ENCODE results near the gene DBN1. TPM values are rescaled to one million over a fixed set of nuclear protein-coding genes. Genes with fewer than 3 reads are reported as not detected.
A peak's percentile ranks its signal among the peaks of the same experiment; 100 is the strongest.

DBN1 gene
- total RNA-seq, 1 donor from 2014 or later, result 274 TPM

GRCh38 chr5:177466861-177467260 is 6.6 kb downstream of the DBN1 start:
- TF ChIP-seq, protein P1, sequence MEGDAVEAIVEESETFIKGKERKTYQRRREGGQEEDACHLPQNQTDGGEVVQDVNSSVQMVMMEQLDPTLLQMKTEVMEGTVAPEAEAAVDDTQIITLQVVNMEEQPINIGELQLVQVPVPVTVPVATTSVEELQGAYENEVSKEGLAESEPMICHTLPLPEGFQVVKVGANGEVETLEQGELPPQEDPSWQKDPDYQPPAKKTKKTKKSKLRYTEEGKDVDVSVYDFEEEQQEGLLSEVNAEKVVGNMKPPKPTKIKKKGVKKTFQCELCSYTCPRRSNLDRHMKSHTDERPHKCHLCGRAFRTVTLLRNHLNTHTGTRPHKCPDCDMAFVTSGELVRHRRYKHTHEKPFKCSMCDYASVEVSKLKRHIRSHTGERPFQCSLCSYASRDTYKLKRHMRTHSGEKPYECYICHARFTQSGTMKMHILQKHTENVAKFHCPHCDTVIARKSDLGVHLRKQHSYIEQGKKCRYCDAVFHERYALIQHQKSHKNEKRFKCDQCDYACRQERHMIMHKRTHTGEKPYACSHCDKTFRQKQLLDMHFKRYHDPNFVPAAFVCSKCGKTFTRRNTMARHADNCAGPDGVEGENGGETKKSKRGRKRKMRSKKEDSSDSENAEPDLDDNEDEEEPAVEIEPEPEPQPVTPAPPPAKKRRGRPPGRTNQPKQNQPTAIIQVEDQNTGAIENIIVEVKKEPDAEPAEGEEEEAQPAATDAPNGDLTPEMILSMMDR (IDR thresholded peaks at IDR 0.05), result no peak
- H3K27ac Mint-ChIP-seq (ENCODE audit: unreplicated experiment), result peak overlapping the region; percentile 45
- DNase-seq (ENCODE audit: low spot score), result no peak
- no peaks in the 10 kb centered on the region for H3K27me3 Mint-ChIP-seq (ENCODE audit: low read depth)
- peaks cover 5% of the 10 kb centered on the region for H3K9me3 Mint-ChIP-seq (ENCODE audit: low read depth)
- peaks cover 37% of the 10 kb centered on the region for H3K36me3 Mint-ChIP-seq (ENCODE audit: low read depth)
- H3K4me1 Mint-ChIP-seq (ENCODE audit: low read depth), result peaks cover 37% of the 10 kb centered on the region
- H3K4me3 Mint-ChIP-seq (ENCODE audit: unreplicated experiment), result no peak overlapping the region

GRCh38 chr5:177465044-177465443 is 8.4 kb downstream of the DBN1 start:
- H3K4me3 Mint-ChIP-seq (ENCODE audit: unreplicated experiment), result no peak overlapping the region
- TF ChIP-seq, protein P1 (IDR thresholded peaks at IDR 0.05), result no peak
- peaks cover 38% of the 10 kb centered on the region for H3K36me3 Mint-ChIP-seq (ENCODE audit: low read depth)
- H3K27ac Mint-ChIP-seq (ENCODE audit: unreplicated experiment), result no peak overlapping the region
- H3K4me1 Mint-ChIP-seq (ENCODE audit: low read depth), result peaks cover 19% of the 10 kb centered on the region
- DNase-seq (ENCODE audit: low spot score), result no peak
- H3K9me3 Mint-ChIP-seq (ENCODE audit: low read depth), result peaks cover 5% of the 10 kb centered on the region
- no peaks in the 10 kb centered on the region for H3K27me3 Mint-ChIP-seq (ENCODE audit: low read depth)

DNA sequence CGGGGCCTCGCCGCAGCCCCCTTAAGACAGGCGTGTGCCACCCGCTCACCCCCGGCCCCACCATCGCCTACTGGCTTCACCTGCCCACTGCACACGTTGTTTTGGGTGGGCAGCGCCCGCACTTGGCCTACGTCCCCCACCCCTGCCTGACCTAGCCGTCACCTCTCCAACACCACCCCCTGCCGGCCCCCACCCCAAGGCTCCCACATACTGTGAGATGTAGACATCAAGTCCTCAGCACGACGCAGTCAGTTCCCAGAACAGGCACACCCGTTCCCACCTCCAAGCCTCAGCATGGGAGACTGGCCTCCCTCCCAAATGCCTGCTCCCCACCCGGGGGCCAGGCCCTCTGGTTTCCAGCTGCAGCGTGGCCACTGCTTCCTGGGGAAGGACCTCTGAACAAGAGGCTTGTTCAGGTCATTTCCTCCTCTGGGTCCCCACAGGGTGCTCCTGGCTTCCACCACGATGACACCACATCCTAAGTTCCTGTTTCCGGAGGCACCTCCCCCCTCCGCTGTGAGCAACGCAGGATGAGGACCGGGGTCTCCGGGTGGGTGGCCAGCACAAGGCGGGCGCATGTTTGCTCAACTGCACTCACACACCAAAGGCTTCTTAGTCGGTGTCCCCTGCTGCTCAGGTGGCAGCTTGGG is 11.3 kb downstream of the DBN1 start:
- Mint-ChIP-seq H3K9me3 (ENCODE audit: low read depth) (peaks cover 5% of the 10 kb centered on the region), H3K4me1 (ENCODE audit: low read depth) (peaks cover 4% of the 10 kb centered on the region), H3K36me3 (ENCODE audit: low read depth) (peaks cover 32% of the 10 kb centered on the region), H3K4me3 (ENCODE audit: unreplicated experiment) (no peak overlapping the region), H3K27me3 (ENCODE audit: low read depth) (no peaks in the 10 kb centered on the region), H3K27ac (ENCODE audit: unreplicated experiment) (no peak overlapping the region)
- TF ChIP-seq, protein P1 (IDR thresholded peaks at IDR 0.05), result no peak
- DNase-seq (ENCODE audit: low spot score), result no peak

GRCh38 chr5:177459819-177460628 is 13.4 kb downstream of the DBN1 start:
- H3K36me3 Mint-ChIP-seq (ENCODE audit: low read depth), result peaks cover 19% of the 10 kb centered on the region
- H3K9me3 Mint-ChIP-seq (ENCODE audit: low read depth), result no peaks in the 10 kb centered on the region
- no peak for DNase-seq (ENCODE audit: low spot score)
- no peak overlapping the region for H3K4me3 Mint-ChIP-seq (ENCODE audit: unreplicated experiment)
- peak overlapping the region; percentile 54 for H3K27ac Mint-ChIP-seq (ENCODE audit: unreplicated experiment)
- TF ChIP-seq, protein P1 (IDR thresholded peaks at IDR 0.05), result no peak
- H3K4me1 Mint-ChIP-seq (ENCODE audit: low read depth), result peaks cover 13% of the 10 kb centered on the region
- no peaks in the 10 kb centered on the region for H3K27me3 Mint-ChIP-seq (ENCODE audit: low read depth)

GRCh38 chr5:177459357-177459756 is 14.1 kb downstream of the DBN1 start:
- H3K4me3 Mint-ChIP-seq (ENCODE audit: unreplicated experiment), result no peak overlapping the region
- H3K27me3 Mint-ChIP-seq (ENCODE audit: low read depth), result no peaks in the 10 kb centered on the region
- H3K9me3 Mint-ChIP-seq (ENCODE audit: low read depth), result no peaks in the 10 kb centered on the region
- no peak for DNase-seq (ENCODE audit: low spot score)
- peaks cover 17% of the 10 kb centered on the region for H3K36me3 Mint-ChIP-seq (ENCODE audit: low read depth)
- peak overlapping the region; percentile 69 for H3K27ac Mint-ChIP-seq (ENCODE audit: unreplicated experiment)
- TF ChIP-seq, protein P1 (IDR thresholded peaks at IDR 0.05), result no peak
- peaks cover 13% of the 10 kb centered on the region for H3K4me1 Mint-ChIP-seq (ENCODE audit: low read depth)

Measured in chondrocyte (in vitro differentiated cells).